WERI-Rb-1 (cell line): ENCODE measurements around the gene DAGLB.
A peak's percentile ranks its signal among the peaks of the same experiment; 100 is the strongest.

ENCODE experiments used
- DNase-seq: peaks from one replicate; pipeline ENCODE4 v3.0.0-alpha.2; 2020
- H3K27ac ChIP-seq: fragments of 250-450 bp; sonication (Bioruptor Pico); 2 replicates; pipeline ENCODE4 v1.5.1; 2020; ENCODE audit warnings: mild to moderate bottlenecking, moderate library complexity
- H3K27me3 ChIP-seq: fragments of 250-450 bp; sonication (Bioruptor Pico); 2 replicates; pipeline ENCODE4 v1.5.1; 2021; ENCODE audit warnings: mild to moderate bottlenecking, low read depth, moderate library complexity; ENCODE audit not compliant: insufficient read depth, severe bottlenecking
- H3K36me3 ChIP-seq: fragments of 250-450 bp; sonication (Bioruptor Pico); 2 replicates; pipeline ENCODE4 v1.5.1; 2020; ENCODE audit warnings: mild to moderate bottlenecking, moderate library complexity
- H3K4me3 ChIP-seq: 2 replicates; pipeline ENCODE4 v1.5.1; 2011; ENCODE audit warnings: low read depth, mild to moderate bottlenecking, control low read depth, low read length
- H3K9me3 ChIP-seq: fragments of 250-450 bp; sonication (Bioruptor Pico); 2 replicates; pipeline ENCODE4 v1.5.1; 2021; ENCODE audit warnings: mild to moderate bottlenecking, moderate library complexity; ENCODE audit not compliant: severe bottlenecking
- TF ChIP-seq, protein P1 (sequence below): IDR thresholded peaks from 2 replicates; pipeline ENCODE4 v1.5.1; 2011; ENCODE audit warnings: low read depth, mild to moderate bottlenecking, control low read depth, inconsistent platforms, low read length

Gene DAGLB

DNA sequence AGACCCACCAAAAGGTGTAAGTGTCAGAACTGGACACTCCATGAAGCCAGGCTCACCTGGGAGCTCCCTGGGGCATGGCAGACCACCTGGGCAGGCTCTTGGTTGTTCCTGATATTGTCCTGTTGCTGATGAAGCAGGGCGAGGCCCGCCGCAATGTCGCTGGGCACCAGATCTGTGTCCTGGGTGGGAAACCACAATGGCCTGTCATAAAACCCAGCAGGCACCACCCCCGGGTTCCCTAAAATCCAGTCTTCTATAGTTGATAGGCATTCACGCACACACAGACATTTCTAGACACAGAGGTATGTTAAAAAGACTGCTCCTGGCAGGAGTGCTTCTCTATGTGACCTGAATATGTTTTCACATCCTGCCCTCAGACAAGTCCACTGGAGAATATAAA lies 15.0 kb downstream of the DAGLB start:
- Histone ChIP-seq H3K27me3 (no peaks in the 10 kb centered on the region), H3K36me3 (peaks cover 76% of the 10 kb centered on the region), H3K27ac (no peak overlapping the region), H3K9me3 (no peaks in the 10 kb centered on the region), H3K4me3 (no peak overlapping the region)
- TF ChIP-seq, protein P1, sequence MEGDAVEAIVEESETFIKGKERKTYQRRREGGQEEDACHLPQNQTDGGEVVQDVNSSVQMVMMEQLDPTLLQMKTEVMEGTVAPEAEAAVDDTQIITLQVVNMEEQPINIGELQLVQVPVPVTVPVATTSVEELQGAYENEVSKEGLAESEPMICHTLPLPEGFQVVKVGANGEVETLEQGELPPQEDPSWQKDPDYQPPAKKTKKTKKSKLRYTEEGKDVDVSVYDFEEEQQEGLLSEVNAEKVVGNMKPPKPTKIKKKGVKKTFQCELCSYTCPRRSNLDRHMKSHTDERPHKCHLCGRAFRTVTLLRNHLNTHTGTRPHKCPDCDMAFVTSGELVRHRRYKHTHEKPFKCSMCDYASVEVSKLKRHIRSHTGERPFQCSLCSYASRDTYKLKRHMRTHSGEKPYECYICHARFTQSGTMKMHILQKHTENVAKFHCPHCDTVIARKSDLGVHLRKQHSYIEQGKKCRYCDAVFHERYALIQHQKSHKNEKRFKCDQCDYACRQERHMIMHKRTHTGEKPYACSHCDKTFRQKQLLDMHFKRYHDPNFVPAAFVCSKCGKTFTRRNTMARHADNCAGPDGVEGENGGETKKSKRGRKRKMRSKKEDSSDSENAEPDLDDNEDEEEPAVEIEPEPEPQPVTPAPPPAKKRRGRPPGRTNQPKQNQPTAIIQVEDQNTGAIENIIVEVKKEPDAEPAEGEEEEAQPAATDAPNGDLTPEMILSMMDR = no peak
- no peak for DNase-seq

DNA sequence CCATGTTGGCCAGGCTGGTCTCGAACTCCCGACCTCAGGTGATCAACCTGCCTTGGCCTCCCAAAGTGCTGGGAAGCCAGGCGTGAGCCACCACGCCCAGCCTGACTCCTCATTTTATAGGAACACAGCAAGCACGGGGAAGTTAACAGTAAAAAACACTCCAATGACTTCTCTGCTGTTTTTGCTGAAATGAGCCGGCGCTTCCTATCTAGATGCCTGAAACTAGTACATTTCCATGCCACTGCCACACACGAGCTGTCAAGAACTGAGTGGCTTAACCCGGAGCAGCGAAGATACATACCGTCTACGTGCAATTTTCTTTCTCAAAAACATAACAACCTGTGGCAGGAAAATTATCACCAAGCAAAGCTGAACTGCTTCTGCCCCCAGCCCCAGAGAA lies 16.8 kb downstream of the DAGLB start:
- H3K27me3 ChIP-seq = no peaks in the 10 kb centered on the region
- H3K4me3 ChIP-seq = no peak overlapping the region
- peaks cover 79% of the 10 kb centered on the region for H3K36me3 ChIP-seq
- H3K27ac ChIP-seq = no peak overlapping the region
- TF ChIP-seq, protein P1 = no peak
- no peaks in the 10 kb centered on the region for H3K9me3 ChIP-seq
- DNase-seq = no peak

- peak; percentile 40 for DNase-seq
- TF ChIP-seq, protein P1 = peak; percentile 43
Measured at GRCh38 chr7:6430271-6430940, 17.3 kb downstream of the DAGLB start.

DNA sequence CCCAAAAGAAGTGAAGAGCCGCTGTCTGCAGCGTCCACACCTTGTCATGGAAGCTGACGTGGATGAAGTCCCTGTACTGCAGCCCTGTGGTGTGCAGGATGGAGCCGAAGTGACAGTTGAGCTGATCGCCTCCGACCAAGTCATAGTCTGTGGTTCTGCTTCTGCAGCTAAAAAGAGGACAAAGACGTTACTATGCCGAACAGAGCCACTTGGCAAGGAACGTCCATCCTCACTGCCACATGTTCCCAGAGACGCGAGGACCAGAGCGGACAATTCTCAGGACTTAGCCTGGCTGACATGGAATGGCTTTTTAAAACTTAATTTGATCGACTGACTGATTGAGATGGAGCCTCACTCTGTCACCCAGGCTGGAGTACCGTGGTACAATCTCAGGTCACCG lies 21.8 kb downstream of the DAGLB start:
- no peak for DNase-seq
- TF ChIP-seq, protein P1 = no peak
- H3K27me3 ChIP-seq = no peaks in the 10 kb centered on the region
- peak overlapping the region; percentile 42 for H3K27ac ChIP-seq
- peaks cover 80% of the 10 kb centered on the region for H3K36me3 ChIP-seq
- H3K4me3 ChIP-seq = no peak overlapping the region
- no peaks in the 10 kb centered on the region for H3K9me3 ChIP-seq

More at GRCh38 chr7:6430271-6430940, 17.3 kb downstream of the DAGLB start:
- peaks cover 83% of the 10 kb centered on the region for H3K36me3 ChIP-seq
- no peaks in the 10 kb centered on the region for H3K9me3 ChIP-seq
- no peak overlapping the region for H3K27ac ChIP-seq
- no peak overlapping the region for H3K4me3 ChIP-seq
- H3K27me3 ChIP-seq = no peaks in the 10 kb centered on the region

GRCh38 chr7:6423942-6424701 lies 23.6 kb downstream of the DAGLB start:
- DNase-seq = no peak
- Histone ChIP-seq H3K27me3 (no peaks in the 10 kb centered on the region), H3K36me3 (peaks cover 80% of the 10 kb centered on the region), H3K9me3 (no peaks in the 10 kb centered on the region), H3K27ac (no peak overlapping the region), H3K4me3 (no peak overlapping the region)
- TF ChIP-seq, protein P1 = no peak; the same call in 1 of the 2 replicates
